K562 (cell line): ENCODE results near the gene CD82. TPM values are rescaled to one million over a fixed set of nuclear protein-coding genes. Genes with fewer than 3 reads are reported as not detected.

Experiments used
- CBX2 ChIP-seq: fragments of 200-600 bp; sonication (generic); IDR thresholded peaks from one replicate; pipeline ENCODE4 v1.6.1; 2012; ENCODE audit warnings: mild to moderate bottlenecking, low read length, inconsistent platforms; ENCODE audit not compliant: insufficient read depth, poor library complexity, severe bottlenecking
- CEBPG ChIP-seq, 3 experiments: fragments of 200-800 bp in 1 of 3; sonication (Bioruptor generic) in 1 of 3; sonication (generic) in 1 of 3; formaldehyde crosslinking in 1 of 3; IDR thresholded peaks in 2 of 3; conservative IDR thresholded peaks in 1 of 3; 2 replicates each; pipeline versions ENCODE4 v1.6.1 to v1.8.0; 2016 to 2022; ENCODE audit warnings: missing compliant biosample characterization in 2 of 3, missing genetic modification characterization in 2 of 3, mild to moderate bottlenecking in 1 of 3, missing genetic modification reagents in 1 of 3
- CHD4 ChIP-seq: fragments of 200-600 bp; sonication (generic); IDR thresholded peaks from 3 replicates; pipeline ENCODE4 v1.6.1; 2012; ENCODE audit warnings: low read depth, mild to moderate bottlenecking, mixed read lengths, low read length, inconsistent platforms; ENCODE audit not compliant: insufficient read depth, insufficient replicate concordance, poor library complexity, severe bottlenecking
- ELF1 ChIP-seq: fragments of 200-800 bp; sonication (Bioruptor generic); IDR thresholded peaks from 2 replicates; pipeline ENCODE4 v1.6.1; 2016; ENCODE audit warnings: missing genetic modification characterization, missing compliant biosample characterization
- FOXA3 ChIP-seq, 2 experiments: fragments of 450-650 bp in 1 of 2; sonication (generic) in 1 of 2; formaldehyde crosslinking; IDR thresholded peaks in 1 of 2; conservative IDR thresholded peaks in 1 of 2; 2 replicates each; pipeline versions ENCODE4 v1.4.0 to v1.8.0; 2020 to 2022; ENCODE audit warnings: mild to moderate bottlenecking in 2 of 2, missing genetic modification reagents in 1 of 2
- GATAD2A ChIP-seq: fragments of 450-650 bp; IDR thresholded peaks from 2 replicates; pipeline ENCODE4 v1.6.1; 2017
- L3MBTL2 ChIP-seq: fragments of 450-650 bp; IDR thresholded peaks from 2 replicates; pipeline ENCODE4 v1.6.1; 2016; ENCODE audit warnings: mild to moderate bottlenecking, moderate library complexity
- MBD2 ChIP-seq: sonication (generic); IDR thresholded peaks from 2 replicates; pipeline ENCODE4 v1.6.1; 2016; ENCODE audit warnings: low read depth, borderline replicate concordance
- MEF2D ChIP-seq: conservative IDR thresholded peaks from 2 replicates; pipeline ENCODE4 v1.6.1; 2016; ENCODE audit warnings: low read depth, missing genetic modification characterization, missing compliant biosample characterization
- PCBP1 ChIP-seq: fragments of 200-400 bp; formaldehyde crosslinking; IDR thresholded peaks from 2 replicates; pipeline ENCODE4 v1.6.1; 2018; ENCODE audit warnings: mild to moderate bottlenecking, low read depth, low read length; ENCODE audit not compliant: poor library complexity, severe bottlenecking
- POU5F1 ChIP-seq: fragments of 150-350 bp; IDR thresholded peaks from 2 replicates; pipeline ENCODE4 v1.6.1; 2014; ENCODE audit warnings: borderline replicate concordance, low read length, low read depth, mild to moderate bottlenecking; ENCODE audit not compliant: partially characterized antibody
- RAD21 ChIP-seq, 2 experiments: fragments of 250-450 bp in 1 of 2; fragments of 450-650 bp in 1 of 2; sonication (Bioruptor Pico) in 1 of 2; formaldehyde crosslinking in 1 of 2; IDR thresholded peaks in 1 of 2; conservative IDR thresholded peaks in 1 of 2; 2 replicates each; pipeline versions ENCODE4 v1.4.0 to v1.8.0; 2020 to 2022; ENCODE audit warnings: mild to moderate bottlenecking in 2 of 2, moderate library complexity in 1 of 2
- SAFB2 ChIP-seq: fragments of 200-400 bp; formaldehyde crosslinking; IDR thresholded peaks from 2 replicates; pipeline ENCODE4 v1.6.1; 2018; ENCODE audit warnings: borderline replicate concordance, low read length, low read depth, moderate library complexity; ENCODE audit not compliant: severe bottlenecking
- SP1 ChIP-seq: sonication (generic); formaldehyde crosslinking; IDR thresholded peaks from 2 replicates; pipeline ENCODE4 v1.8.1; 2022; ENCODE audit warnings: mild to moderate bottlenecking, missing genetic modification reagents
- SP2 ChIP-seq: IDR thresholded peaks from 2 replicates; pipeline ENCODE4 v1.6.1; 2011; ENCODE audit warnings: mild to moderate bottlenecking, low read depth, low read length, moderate library complexity; ENCODE audit not compliant: poor library complexity, severe bottlenecking; ENCODE audit errors: extremely low read depth
- TAF1 ChIP-seq: IDR thresholded peaks from 2 replicates; pipeline ENCODE4 v1.6.1; 2011; ENCODE audit warnings: mild to moderate bottlenecking, low read length, moderate library complexity; ENCODE audit not compliant: insufficient read depth, control insufficient read depth, severe bottlenecking; ENCODE audit errors: extremely low read depth
- TAF7 ChIP-seq: fragments of 450-650 bp; IDR thresholded peaks from 2 replicates; pipeline ENCODE4 v1.6.1; 2016; ENCODE audit warnings: missing genetic modification characterization, missing compliant biosample characterization
- TRIM28 ChIP-seq: fragments of 450-650 bp; IDR thresholded peaks from 2 replicates; pipeline ENCODE4 v1.6.1; 2017
- ZC3H11A ChIP-seq: IDR thresholded peaks from 2 replicates; pipeline ENCODE4 v1.6.1; 2012; ENCODE audit warnings: low read depth, low read length, improper control_type of control experiment
- ZEB2 ChIP-seq: fragments of 450-650 bp; IDR thresholded peaks from 2 replicates; pipeline ENCODE4 v1.6.1; 2016
- ZNF655 ChIP-seq: fragments of 250-450 bp; sonication (Bioruptor Pico); IDR thresholded peaks from 2 replicates; pipeline ENCODE4 v1.5.0; 2021
- polyA plus RNA-seq, 8 experiments: library from polyadenylated mRNA; depleted of rRNA in 4 of 8; stranded (reverse) in 5 of 8; unstranded in 3 of 8; fragments of >200 nt; fragmentation: Nextera tagmentation in 2 of 8; fragmentation: Illumina TruSeq in 1 of 8; extraction: Ambion mirVana in 2 of 8; extraction: Trizol in 1 of 8; gene quantifications; 2 replicates each; pipeline versions ENCODE4 v1.2.1 to v1.2.3, GENCODE V29; 2011 to 2014; ENCODE audit warnings: inconsistent platforms in 1 of 8, missing spikeins in 1 of 8
- total RNA-seq, 7 experiments: library from RNA; depleted of rRNA in 6 of 7; stranded (reverse); fragments of >200 nt in 6 of 7; fragmentation: Illumina TruSeq in 2 of 7; extraction: Trizol in 2 of 7; gene quantifications; 2 replicates each; pipeline versions ENCODE4 v1.2.1 to v1.2.3, GENCODE V29; 2011 to 2021; ENCODE audit warnings: low replicate concordance in 1 of 7
- TF ChIP-seq, protein P1 (sequence below), 3 experiments: IDR thresholded peaks in 2 of 3; conservative IDR thresholded peaks in 1 of 3; 2 replicates each; pipeline ENCODE4 v1.5.1; 2011 to 2012; ENCODE audit warnings: low read length in 3 of 3, mild to moderate bottlenecking in 3 of 3, control low read depth in 2 of 3, improper control_type of control experiment in 1 of 3, inconsistent platforms in 1 of 3, low read depth in 1 of 3, mixed read lengths in 1 of 3, moderate library complexity in 1 of 3; ENCODE audit not compliant: insufficient read depth in 2 of 3
- TF ChIP-seq, protein P2 (sequence below): sonication (generic); formaldehyde crosslinking; IDR thresholded peaks from 2 replicates; pipeline ENCODE4 v1.9.0; 2022; ENCODE audit warnings: mild to moderate bottlenecking, missing genetic modification reagents

Gene CD82
- total and polyA plus RNA-seq, 9 of the 15 experiments (the other 6 are each of a cell fraction or from before 2014, with no cell fraction given) = 0.27 to 9.4 (median 3.0) TPM

- TF ChIP-seq SP2 (peak; percentile 28), ZC3H11A (no peak), TAF7 (tag) (no peak), MBD2 (peak; percentile 16; the same call in 1 of the 2 replicates), ZEB2 (0 out of 2 replicates have a peak, but pooled peaks have one; percentile 20), ZNF655 (no peak), TRIM28 (no peak), PCBP1 (no peak), POU5F1 (no peak), FOXA3 (CRISPR knock-in tag; conservative IDR thresholded peaks at IDR 0.05 in 1 of 2, IDR thresholded peaks at IDR 0.05 in 1 of 2) (0 out of 4 replicates have a peak, but pooled peaks of 1 of the 2 experiments have one; percentile 15), L3MBTL2 (peak; percentile 64; the same call in 1 of the 2 replicates), CEBPG (CRISPR knock-in tag; IDR thresholded peaks at IDR 0.05) (no peak), CEBPG (tag; conservative IDR thresholded peaks at IDR 0.05 in 1 of 2, IDR thresholded peaks at IDR 0.05 in 1 of 2) (no peak), CBX2 (no peak), CHD4 (no peak), RAD21 (CRISPR knock-in tag; conservative IDR thresholded peaks at IDR 0.05 in 1 of 2, IDR thresholded peaks at IDR 0.05 in 1 of 2) (peak in 1 of 2 experiments; percentile 18; a peak in 1 of 4 replicates), SAFB2 (no peak), MEF2D (tag) (no peak), TAF1 (peak; percentile 36), GATAD2A (no peak), SP1 (CRISPR knock-in tag) (peak; percentile 84), ELF1 (tag) (no peak)
- TF ChIP-seq, protein P1, sequence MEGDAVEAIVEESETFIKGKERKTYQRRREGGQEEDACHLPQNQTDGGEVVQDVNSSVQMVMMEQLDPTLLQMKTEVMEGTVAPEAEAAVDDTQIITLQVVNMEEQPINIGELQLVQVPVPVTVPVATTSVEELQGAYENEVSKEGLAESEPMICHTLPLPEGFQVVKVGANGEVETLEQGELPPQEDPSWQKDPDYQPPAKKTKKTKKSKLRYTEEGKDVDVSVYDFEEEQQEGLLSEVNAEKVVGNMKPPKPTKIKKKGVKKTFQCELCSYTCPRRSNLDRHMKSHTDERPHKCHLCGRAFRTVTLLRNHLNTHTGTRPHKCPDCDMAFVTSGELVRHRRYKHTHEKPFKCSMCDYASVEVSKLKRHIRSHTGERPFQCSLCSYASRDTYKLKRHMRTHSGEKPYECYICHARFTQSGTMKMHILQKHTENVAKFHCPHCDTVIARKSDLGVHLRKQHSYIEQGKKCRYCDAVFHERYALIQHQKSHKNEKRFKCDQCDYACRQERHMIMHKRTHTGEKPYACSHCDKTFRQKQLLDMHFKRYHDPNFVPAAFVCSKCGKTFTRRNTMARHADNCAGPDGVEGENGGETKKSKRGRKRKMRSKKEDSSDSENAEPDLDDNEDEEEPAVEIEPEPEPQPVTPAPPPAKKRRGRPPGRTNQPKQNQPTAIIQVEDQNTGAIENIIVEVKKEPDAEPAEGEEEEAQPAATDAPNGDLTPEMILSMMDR (IDR thresholded peaks at IDR 0.05 in 2 of 3, conservative IDR thresholded peaks at IDR 0.05 in 1 of 3; ENCODE audit: insufficient read depth in 2 of 3, low read depth in 1 of 3, low read length in 3 of 3) = peak; percentile 14 to 46 (median 31); a peak in 3 of 6 replicates
- TF ChIP-seq, protein P2, sequence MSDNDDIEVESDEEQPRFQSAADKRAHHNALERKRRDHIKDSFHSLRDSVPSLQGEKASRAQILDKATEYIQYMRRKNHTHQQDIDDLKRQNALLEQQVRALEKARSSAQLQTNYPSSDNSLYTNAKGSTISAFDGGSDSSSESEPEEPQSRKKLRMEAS = peak; percentile 42; the same call in 1 of the 2 replicates
These were observed at the start of gene CD82 (continued) for GRCh38 chr11:44565211-44565952.
